Measurements from ENCODE around the gene SDS. TPM values are rescaled to one million over a fixed set of nuclear protein-coding genes. Genes with fewer than 3 reads are reported as not detected.

The SDS gene
- total and polyA plus RNA-seq, 9 donors: 0.20 to 12.8 (median 1.0) TPM; not detected in 2

DNA sequence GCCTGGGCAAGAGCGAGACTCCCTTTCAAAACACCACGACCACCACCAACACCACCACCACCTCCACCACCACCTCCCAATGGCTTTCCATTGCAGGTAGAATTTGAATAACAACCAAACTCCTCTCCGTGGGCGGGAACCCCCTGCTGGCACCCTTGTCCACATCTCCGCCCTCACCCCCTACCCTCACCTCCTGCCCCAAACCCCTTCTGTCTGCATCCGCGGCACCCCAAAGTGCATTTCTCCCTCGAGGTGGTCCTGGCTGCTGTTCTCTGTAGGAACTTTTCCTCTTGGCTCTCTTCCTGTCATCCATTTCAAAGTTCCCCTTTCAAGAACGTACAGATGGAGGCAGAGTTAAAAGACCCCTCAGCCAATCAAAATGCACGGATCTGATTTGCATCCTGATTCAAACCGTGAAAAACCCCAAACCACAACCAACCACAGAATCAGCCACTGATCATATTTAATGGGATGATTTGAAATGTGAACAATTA is 22.3 kb upstream of the SDS start:
- no peak for DNase-seq
- Histone ChIP-seq H3K36me3 (no peaks in the 10 kb centered on the region), H3K4me1 (ENCODE audit: insufficient read depth) (peaks cover 7% of the 10 kb centered on the region), H3K27ac (no peak overlapping the region), H3K27me3 (no peaks in the 10 kb centered on the region), H3K4me3 (no peak overlapping the region), H3K9me3 (no peaks in the 10 kb centered on the region)
- TF ChIP-seq POLR2A (IDR thresholded peaks at IDR 0.05): no peak
- intact Hi-C loops (cut with DNase I): loop anchor here in 1 of 4 donors (10.0 kb wide), 1 partner anchor 121 kb away; no protein-coding TSS in a partner anchor
- 51 to 61% (median 61%) methylated on average over 11 of the region's 11 CpGs for WGBS, 3 donors

DNA sequence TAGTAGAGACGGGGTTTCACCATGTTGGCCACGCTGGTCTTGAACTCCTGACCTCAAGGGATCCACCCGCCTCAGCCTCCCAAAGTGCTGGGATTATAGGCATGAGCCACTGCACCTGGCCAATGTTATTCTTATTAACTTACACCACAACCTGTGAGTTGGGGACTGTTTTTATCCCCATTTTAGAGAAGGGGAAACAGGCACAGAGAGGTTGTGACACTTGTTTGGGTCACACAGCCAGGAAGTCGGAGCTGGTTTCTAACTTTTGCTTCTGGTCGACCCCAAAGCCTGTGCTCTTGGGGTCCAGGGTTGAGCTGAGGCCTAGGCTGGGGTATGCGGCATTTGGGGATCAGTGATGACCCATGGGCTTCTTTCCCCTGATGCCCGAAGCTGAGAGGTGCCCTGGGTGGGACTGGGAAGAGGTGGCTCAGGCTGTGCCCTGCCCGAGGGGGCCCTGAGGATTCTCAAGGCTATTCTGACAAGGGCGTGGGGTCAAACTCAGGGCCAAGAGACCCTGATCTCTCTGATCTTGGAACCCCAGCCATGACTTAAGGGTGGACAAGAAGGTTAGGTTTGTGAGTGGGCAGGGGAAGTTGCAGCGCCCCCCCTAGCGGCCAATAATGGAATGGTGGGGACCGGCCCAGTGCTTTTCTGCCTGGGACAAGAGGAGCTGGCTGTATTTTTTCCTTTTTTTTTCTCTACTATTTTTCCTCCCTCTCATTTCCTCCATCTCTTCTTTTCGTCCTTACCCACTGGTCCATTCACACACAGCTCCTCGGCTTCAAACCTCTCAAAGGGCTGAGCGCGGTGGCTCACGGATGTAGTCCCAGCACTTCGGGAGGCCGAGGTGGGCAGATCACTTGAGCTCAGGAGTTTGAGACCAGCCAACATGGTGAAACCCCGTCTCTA is 21.5 kb upstream of the SDS start:
- H3K4me1 ChIP-seq (ENCODE audit: insufficient read depth): peaks cover 7% of the 10 kb centered on the region
- H3K9me3 ChIP-seq: no peaks in the 10 kb centered on the region
- H3K4me3 ChIP-seq: no peak overlapping the region
- DNase-seq: peak in 4 of 5 donors; percentile 44 to 64 (median 52)
- no peak for TF ChIP-seq EP300 (IDR thresholded peaks at IDR 0.05)
- TF ChIP-seq, protein P1, sequence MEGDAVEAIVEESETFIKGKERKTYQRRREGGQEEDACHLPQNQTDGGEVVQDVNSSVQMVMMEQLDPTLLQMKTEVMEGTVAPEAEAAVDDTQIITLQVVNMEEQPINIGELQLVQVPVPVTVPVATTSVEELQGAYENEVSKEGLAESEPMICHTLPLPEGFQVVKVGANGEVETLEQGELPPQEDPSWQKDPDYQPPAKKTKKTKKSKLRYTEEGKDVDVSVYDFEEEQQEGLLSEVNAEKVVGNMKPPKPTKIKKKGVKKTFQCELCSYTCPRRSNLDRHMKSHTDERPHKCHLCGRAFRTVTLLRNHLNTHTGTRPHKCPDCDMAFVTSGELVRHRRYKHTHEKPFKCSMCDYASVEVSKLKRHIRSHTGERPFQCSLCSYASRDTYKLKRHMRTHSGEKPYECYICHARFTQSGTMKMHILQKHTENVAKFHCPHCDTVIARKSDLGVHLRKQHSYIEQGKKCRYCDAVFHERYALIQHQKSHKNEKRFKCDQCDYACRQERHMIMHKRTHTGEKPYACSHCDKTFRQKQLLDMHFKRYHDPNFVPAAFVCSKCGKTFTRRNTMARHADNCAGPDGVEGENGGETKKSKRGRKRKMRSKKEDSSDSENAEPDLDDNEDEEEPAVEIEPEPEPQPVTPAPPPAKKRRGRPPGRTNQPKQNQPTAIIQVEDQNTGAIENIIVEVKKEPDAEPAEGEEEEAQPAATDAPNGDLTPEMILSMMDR (IDR thresholded peaks at IDR 0.05): peak in 2 of 3 donors; percentile 33 to 47
- no peak overlapping the region for H3K27ac ChIP-seq
- intact Hi-C loops (cut with DNase I): loop anchor here in 1 of 4 donors (10.0 kb wide), 1 partner anchor 120 kb away; no protein-coding TSS in a partner anchor
- no peaks in the 10 kb centered on the region for H3K27me3 ChIP-seq
- no peaks in the 10 kb centered on the region for H3K36me3 ChIP-seq
- 64 to 68% (median 66%) methylated on average over 20 of the region's 20 CpGs for WGBS, 3 donors

DNA sequence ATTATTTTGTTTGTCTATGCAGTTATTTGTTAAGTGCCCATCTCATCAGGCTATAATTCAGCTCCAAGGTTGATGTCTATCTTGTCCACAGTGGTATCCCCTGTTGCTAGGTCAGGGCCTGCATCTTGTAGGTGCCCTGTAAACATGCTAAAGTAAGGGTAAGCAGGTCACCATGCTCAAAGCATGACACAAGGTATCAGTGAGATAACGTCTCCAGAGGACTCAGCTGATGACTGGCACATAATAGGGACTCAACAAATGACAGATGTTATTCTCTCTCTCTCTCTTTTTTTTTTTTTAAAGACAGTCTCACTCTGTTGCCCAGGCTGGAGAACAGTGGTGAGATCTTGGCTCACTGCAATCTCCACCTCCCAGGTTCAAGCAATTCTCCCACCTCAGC is 20.8 kb upstream of the SDS start:
- no peaks in the 10 kb centered on the region for H3K36me3 ChIP-seq
- no peak for DNase-seq
- intact Hi-C loops (cut with DNase I): loop anchor here in 1 of 4 donors (10.0 kb wide), 1 partner anchor 120 kb away; no protein-coding TSS in a partner anchor
- TF ChIP-seq POLR2A (IDR thresholded peaks at IDR 0.05) (no peak), EP300 (IDR thresholded peaks at IDR 0.05) (no peak)
- TF ChIP-seq, protein P1 (IDR thresholded peaks at IDR 0.05): no peak
- peaks cover 7% of the 10 kb centered on the region for H3K4me1 ChIP-seq (ENCODE audit: insufficient read depth)
- no peaks in the 10 kb centered on the region for H3K9me3 ChIP-seq
- no peaks in the 10 kb centered on the region for H3K27me3 ChIP-seq
- WGBS, 3 donors: 86 to 95% (median 87%) methylated on average over 1 of the region's 1 CpG
- H3K4me3 ChIP-seq: no peak overlapping the region
- H3K27ac ChIP-seq: no peak overlapping the region

DNA sequence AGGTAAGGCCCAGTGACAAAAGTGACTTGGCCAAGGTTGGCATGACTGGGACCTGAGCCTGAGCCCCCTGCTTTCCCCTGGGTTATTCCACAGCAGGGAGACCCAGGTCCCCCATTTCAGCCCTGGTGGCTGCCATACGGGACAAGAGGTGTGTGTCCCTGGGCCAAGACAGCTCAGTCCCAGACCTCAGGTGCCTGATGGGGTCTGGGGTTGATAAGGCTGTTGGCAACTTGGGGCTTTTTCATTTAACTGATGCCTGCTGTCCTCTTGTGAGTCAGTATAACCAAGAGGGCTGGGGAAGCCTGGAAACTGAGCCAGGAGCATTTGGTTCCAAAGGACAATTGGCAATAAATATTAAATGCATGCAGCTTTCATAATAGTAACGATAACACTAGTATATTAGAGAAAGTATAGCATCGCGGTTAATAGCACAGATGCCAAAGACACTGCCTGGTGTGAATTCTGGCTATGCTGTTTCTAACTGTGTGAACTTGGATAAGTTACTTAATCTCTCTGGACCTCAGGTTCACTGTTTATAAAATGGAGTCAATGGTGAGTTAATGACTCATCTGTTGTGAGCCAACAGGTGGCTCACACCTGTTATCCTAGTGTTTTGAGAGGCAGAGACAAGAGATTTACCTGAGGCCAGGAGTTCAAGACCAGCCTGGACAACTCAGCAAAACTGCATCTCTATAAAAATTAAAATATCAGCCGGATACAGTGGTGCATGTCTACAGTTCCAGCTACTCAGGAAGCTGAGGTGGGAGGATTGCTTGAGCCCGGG is 19.4 kb upstream of the SDS start:
- TF ChIP-seq, protein P1 (IDR thresholded peaks at IDR 0.05): no peak
- TF ChIP-seq EP300 (IDR thresholded peaks at IDR 0.05) (no peak), POLR2A (IDR thresholded peaks at IDR 0.05) (no peak)
- H3K27me3 ChIP-seq: no peaks in the 10 kb centered on the region
- no peaks in the 10 kb centered on the region for H3K36me3 ChIP-seq
- H3K4me1 ChIP-seq (ENCODE audit: insufficient read depth): peaks cover 7% of the 10 kb centered on the region
- no peak overlapping the region for H3K27ac ChIP-seq
- no peak for DNase-seq
- H3K4me3 ChIP-seq: peak overlapping the region; percentile 31
- no peaks in the 10 kb centered on the region for H3K9me3 ChIP-seq
- intact Hi-C loops (cut with DNase I): loop anchor here in 1 of 4 donors (10.0 kb wide), 1 partner anchor 118 kb away; no protein-coding TSS in a partner anchor
- WGBS, 3 donors: 36 to 50% (median 45%) methylated on average over 6 of the region's 6 CpGs

Measured in ovary (tissue), 9 donors.